HG03565 (cell line): ENCODE results near the gene NUP214.
"Not testable (repeated sequence)": the region's sequence is repeated elsewhere in the genome, so short reads cannot be mapped to it uniquely, and the experiment has no call there.

Experiments
- ATAC-seq: cut with Tn5 transposase; IDR thresholded peaks from one replicate; pipeline ENCODE4 v1.9.1; 2021; ENCODE audit warnings: mild to moderate bottlenecking, moderate library complexity; ENCODE audit not compliant: unreplicated experiment

The NUP214 gene

GRCh38 chr9:131191032-131191431 lies 65.6 kb downstream of the NUP214 start:
- not testable (repeated sequence) for ATAC-seq

DNA sequence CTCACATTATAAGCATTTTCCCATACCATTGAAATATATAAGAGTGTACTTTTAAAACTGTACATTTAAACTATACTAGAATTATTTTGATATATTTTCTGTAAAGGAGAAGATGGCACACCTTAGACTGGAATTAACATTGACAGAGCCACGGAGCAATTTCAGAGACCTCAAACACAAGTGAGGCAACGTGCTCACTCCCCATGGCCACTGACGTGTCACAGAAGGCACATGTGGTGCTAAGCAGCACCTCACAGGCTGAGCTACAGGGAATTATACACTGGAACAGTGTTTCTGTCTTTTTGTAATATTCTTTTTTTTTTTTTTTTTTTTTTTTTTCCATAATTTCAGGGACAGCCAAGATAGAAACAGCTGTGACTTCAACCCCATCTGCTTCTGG lies 66.5 kb downstream of the NUP214 start:
- no peak for ATAC-seq

DNA sequence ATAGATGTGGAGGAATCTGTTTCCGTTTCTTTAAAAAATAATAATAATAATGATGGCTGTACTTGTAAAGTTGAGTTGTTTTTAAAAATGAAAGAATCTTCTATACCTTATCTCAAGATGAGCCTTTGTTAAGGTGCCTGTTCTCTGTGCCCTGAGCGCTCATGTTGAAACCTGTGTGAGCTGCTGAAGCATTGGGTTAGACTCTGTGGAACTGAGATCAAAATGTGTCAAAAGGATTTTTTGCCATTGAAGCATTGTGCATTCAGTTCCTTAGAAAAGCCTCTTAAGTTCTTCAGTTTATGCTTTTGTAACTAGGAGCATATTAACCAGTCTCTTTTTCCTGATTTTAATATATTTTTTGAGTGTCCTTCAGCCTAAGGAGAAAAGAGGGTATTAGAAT lies 67.7 kb downstream of the NUP214 start:
- no peak for ATAC-seq

DNA sequence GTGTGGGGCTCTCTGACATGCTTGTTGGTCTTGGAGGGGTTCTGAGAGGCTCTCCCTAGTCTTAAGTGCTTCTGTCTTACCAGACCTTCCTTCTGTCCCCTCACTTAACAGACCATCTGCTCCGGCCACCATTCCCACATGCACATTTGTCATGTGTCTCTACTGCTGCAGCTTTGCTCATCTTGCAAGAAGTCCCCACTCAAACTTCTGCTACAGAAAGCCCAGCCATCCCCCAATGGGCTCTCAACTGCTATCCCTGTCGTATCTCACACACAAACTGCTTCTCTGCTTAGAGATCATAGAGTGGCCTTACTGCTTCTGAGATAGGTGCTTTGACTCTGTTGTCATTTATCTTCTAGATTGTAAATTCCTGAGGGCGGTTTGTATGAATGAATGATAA lies 69.4 kb downstream of the NUP214 start:
- ATAC-seq: no peak

DNA sequence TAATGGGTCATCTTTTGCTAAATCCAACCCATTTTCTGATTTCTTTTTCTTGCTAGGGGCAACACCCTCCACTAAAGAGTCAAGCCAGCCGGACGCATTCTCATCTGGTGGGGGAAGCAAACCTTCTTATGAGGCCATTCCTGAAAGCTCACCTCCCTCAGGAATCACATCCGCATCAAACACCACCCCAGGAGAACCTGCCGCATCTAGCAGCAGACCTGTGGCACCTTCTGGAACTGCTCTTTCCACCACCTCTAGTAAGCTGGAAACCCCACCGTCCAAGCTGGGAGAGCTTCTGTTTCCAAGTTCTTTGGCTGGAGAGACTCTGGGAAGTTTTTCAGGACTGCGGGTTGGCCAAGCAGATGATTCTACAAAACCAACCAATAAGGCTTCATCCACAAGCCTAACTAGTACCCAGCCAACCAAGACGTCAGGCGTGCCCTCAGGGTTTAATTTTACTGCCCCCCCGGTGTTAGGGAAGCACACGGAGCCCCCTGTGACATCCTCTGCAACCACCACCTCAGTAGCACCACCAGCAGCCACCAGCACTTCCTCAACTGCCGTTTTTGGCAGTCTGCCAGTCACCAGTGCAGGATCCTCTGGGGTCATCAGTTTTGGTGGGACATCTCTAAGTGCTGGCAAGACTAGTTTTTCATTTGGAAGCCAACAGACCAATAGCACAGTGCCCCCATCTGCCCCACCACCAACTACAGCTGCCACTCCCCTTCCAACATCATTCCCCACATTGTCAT lies 72.0 kb downstream of the NUP214 start:
- no peak for ATAC-seq

- no peak for ATAC-seq
These were observed 72.8 kb downstream of the NUP214 start for GRCh38 chr9:131198041-131198715.

DNA sequence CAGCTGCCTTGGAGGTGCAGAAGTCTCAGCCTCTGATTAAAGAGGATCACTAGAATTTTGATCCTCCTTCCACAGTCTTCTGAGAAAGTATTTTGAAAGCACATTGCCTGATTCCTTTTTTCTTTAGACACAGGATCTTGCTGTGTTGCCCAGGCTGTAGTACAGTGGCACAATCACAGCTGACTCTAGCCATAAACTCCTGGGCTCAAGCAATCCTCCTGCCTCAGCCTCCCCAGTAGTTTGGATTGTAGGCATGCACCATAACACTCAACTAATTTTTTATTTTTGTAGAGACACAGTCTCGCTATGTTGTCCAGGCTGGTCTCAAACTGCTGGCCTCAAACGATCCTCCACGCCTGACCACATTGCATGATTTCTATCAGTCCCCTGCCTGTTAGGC lies 76.5 kb downstream of the NUP214 start:
- ATAC-seq: no peak

DNA sequence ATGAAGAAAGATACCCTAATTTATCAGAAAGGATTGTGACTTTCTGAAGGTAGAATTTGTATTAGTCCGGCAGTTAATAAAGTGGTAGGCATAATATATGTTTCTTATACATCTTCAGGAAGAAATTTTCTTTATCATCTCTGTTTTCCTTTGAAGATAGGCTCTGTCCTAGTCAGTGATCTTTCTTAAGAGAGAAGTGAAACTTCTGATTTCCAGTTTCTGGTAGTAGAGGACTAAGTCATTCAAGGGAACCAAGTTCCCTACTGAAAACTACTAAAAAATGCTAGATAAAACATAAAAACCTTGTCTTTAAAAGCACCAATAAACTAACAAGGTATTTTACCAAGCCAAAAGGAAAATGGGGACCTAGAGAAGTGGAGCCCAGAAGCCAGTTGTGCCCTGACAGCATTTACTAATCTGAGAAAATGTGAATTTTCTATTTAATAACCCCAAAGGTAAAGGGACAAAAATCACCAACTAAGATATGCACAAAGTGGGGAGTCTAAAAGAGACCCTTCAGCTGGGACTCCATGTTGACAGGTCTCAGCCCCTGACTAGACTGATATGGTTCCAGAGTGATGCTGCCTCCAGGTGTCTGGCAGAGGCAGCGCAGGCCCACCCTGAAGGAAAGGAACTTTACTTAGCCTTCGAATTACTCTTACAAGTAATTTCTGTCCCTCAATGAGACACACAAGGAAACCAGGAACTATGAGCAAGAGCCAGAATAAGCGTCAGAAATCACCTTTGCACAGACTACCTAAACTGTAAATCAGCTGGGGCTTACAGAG lies 78.2 kb downstream of the NUP214 start:
- no peak for ATAC-seq

- no peak for ATAC-seq
These were observed 78.9 kb downstream of the NUP214 start for GRCh38 chr9:131204285-131204684.

- no peak for ATAC-seq
These were observed 81.1 kb downstream of the NUP214 start for GRCh38 chr9:131206495-131206894.

- not testable (repeated sequence) for ATAC-seq
These were observed 86.5 kb downstream of the NUP214 start for GRCh38 chr9:131211920-131212319.

DNA sequence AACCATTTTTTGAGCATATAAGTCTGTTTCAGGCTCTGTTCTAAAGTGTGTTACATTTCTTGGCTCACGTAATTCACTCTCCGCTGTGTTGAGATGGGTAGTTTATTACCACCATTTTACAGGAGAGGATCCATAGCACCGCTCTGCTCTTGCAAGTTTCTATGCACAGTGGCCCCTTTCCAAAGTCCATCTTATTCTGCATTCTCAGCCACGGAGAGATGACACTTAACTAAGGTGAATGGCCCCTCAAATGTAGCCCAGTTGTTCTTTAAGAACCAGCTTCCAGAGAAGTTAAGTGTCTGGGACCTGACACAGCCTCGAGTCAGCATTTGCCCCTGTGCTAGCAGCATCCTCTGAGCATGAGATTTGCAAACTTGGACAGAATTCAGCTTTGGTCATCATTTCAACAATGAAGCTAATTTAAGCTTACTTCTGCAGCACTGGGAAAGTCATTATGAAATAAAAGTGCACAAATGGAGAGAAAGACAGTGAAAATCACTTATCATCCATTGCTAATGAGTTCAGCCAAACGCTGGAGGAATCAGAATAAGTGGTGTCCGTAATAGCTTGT lies 89.0 kb downstream of the NUP214 start:
- ATAC-seq: no peak

- ATAC-seq: no peak
These were observed 89.5 kb downstream of the NUP214 start for GRCh38 chr9:131214876-131215275.

DNA sequence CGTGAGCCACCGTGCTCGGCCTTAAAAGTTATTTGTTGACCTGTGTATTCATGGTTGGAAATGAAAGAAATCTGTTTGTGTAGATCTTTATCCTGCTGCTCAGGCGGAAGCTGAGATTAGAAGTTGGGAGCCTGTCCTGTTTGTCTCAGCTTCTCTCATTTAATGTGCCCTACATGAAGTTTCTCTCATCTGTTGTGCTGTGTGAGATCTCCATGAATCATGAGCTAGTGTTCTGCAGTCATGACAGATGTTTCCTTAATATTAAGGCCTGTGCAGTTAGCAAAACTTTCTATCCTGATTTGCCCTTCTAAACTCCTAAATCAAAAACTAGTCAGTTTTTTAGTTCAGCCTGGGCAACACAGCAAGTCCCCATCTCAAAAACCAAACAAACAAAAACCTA lies 91.4 kb downstream of the NUP214 start:
- ATAC-seq: no peak

GRCh38 chr9:131217331-131218031 lies 92.1 kb downstream of the NUP214 start:
- ATAC-seq: no peak

DNA sequence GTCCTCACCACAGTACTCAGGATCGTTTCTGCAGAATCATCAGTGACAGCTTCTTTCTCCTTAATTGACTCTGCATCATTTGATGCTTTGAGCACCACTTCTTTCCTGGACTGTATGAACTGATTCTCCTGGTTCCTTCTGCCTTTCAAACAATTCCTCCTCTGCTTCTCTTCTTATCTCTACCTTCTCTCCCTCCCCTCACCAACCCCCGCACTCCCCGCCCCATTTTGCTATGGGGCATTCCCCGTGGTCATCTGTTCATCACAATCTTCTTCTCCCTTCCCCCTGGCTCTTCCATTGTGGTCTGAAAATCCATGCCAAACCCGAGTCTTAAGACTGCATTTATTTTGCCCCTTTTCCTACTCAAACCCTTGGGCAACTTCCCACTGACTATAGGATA lies 93.0 kb downstream of the NUP214 start:
- no peak for ATAC-seq

DNA sequence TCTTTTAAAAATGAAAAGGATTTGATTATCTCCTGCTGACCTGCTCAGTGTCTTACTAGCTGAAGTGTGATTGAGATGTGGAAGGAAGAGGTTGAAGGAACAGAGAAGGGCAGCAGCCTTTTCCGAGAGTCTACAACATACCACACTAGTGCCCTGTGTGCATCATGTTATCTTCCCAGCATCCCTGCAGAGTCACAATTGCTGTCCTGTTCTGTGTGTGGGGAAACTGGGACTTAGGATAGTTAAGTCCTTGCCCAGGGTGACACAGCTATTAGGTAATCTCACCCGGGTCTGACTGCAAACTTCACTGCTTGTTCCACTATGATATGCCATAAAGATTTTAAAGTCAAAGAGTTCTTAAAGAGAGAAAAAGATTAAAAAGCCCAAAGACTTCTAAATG lies 95.1 kb downstream of the NUP214 start:
- no peak for ATAC-seq

DNA sequence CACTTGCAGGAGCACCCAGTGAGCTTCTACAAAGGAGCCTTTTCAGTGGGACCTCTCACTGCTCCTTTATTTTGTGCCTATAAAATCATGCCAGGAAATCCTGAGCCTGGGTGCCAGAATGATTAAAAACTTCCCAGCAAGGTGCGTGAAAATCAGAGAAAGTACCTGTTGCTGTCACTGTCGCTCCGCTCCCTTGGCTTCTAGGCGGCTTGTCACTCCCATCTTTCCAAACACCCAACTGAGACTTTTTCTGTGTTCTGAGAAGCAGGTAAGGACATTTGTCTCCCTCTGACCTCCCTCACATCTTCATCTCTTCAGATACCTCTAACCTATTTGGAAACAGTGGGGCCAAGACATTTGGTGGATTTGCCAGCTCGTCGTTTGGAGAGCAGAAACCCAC lies 97.1 kb downstream of the NUP214 start:
- no peak for ATAC-seq

DNA sequence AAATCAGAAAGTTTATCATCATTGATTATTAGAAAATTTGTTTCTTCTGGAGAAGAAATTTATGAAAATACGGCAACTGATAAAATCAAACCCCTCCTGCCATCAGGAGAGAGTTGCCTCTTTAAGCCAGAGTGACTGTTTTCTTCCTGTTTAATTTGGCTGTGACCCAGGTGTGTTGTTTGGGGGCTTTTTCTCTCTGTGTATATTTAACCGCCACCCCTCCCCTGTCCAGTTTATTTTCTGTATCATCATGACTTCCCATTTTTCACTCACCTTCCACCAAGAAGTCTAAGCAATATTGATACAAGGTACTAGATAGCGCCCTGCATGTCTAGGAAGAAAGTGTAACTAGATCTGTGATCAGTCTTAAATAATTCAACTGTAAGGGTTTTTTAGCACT lies 100.8 kb downstream of the NUP214 start:
- no peak for ATAC-seq

GRCh38 chr9:131227112-131227958 lies 101.9 kb downstream of the NUP214 start:
- ATAC-seq: no peak
